GM18505 (cell line): ENCODE results near the gene ATP4B.
"Not testable (repeated sequence)": the region's sequence is repeated elsewhere in the genome, so short reads cannot be mapped to it uniquely, and the experiment has no call there.

ENCODE experiments used
- ATAC-seq: cut with Tn5 transposase; IDR thresholded peaks from one replicate; pipeline ENCODE4 v1.9.1; 2021; ENCODE audit not compliant: unreplicated experiment
- POLR2A ChIP-seq: IDR thresholded peaks from 4 replicates; pipeline ENCODE4 v1.6.1; 2011; ENCODE audit warnings: borderline replicate concordance; ENCODE audit not compliant: insufficient read depth, insufficient read length; ENCODE audit errors: extremely low read depth

Gene ATP4B

GRCh38 chr13:113631341-113632095, 26.5 kb downstream of the ATP4B start:
- no peak for ATAC-seq
- TF ChIP-seq POLR2A = no peak

GRCh38 chr13:113630804-113631203, 27.2 kb downstream of the ATP4B start:
- ATAC-seq = no peak

GRCh38 chr13:113630296-113630695, 27.7 kb downstream of the ATP4B start:
- no peak for TF ChIP-seq POLR2A
- ATAC-seq = no peak

More at GRCh38 chr13:113630804-113631203, 27.2 kb downstream of the ATP4B start:
- TF ChIP-seq POLR2A = no peak

GRCh38 chr13:113629866-113630265, 28.1 kb downstream of the ATP4B start:
- no peak for TF ChIP-seq POLR2A
- no peak for ATAC-seq

GRCh38 chr13:113628291-113629270, 29.4 kb downstream of the ATP4B start:
- no peak for ATAC-seq
- no peak for TF ChIP-seq POLR2A

GRCh38 chr13:113627136-113627535, 30.9 kb downstream of the ATP4B start:
- no peak for ATAC-seq
- TF ChIP-seq POLR2A = no peak

GRCh38 chr13:113625965-113626721, 31.9 kb downstream of the ATP4B start:
- TF ChIP-seq POLR2A = no peak
- no peak for ATAC-seq

- not testable (repeated sequence) for ATAC-seq
Measured at GRCh38 chr13:113624640-113625304, 33.2 kb downstream of the ATP4B start.

GRCh38 chr13:113624235-113624587, 33.8 kb downstream of the ATP4B start:
- TF ChIP-seq POLR2A = no peak
- no peak for ATAC-seq

GRCh38 chr13:113623491-113624234, 34.3 kb downstream of the ATP4B start:
- no peak for ATAC-seq

GRCh38 chr13:113622791-113623490, 35.1 kb downstream of the ATP4B start:
- TF ChIP-seq POLR2A = no peak
- ATAC-seq = no peak

More at GRCh38 chr13:113623491-113624234, 34.3 kb downstream of the ATP4B start:
- TF ChIP-seq POLR2A = no peak

- not testable (repeated sequence) for ATAC-seq
Measured at GRCh38 chr13:113621986-113622550, 35.9 kb downstream of the ATP4B start.

- not testable (repeated sequence) for ATAC-seq
Measured at GRCh38 chr13:113621498-113621897, 36.5 kb downstream of the ATP4B start.
